NCI-H748 (cell line): ENCODE measurements around the gene ALDH1A2.
"Not testable (repeated sequence)": the region's sequence is repeated elsewhere in the genome, so short reads cannot be mapped to it uniquely, and the experiment has no call there.

ENCODE experiments used
- DNase-seq: peaks from one replicate; lab custom pipeline; 2025; ENCODE audit not compliant: unreplicated experiment; lab: John Stamatoyannopoulos, UW

The ALDH1A2 gene

GRCh38 chr15:58002338-58003126, 63.0 kb downstream of the ALDH1A2 start:
- DNase-seq: no peak

GRCh38 chr15:57999699-58000098, 65.8 kb downstream of the ALDH1A2 start:
- DNase-seq: not testable (repeated sequence)

GRCh38 chr15:57996561-57996960, 69.0 kb downstream of the ALDH1A2 start:
- no peak for DNase-seq

DNA sequence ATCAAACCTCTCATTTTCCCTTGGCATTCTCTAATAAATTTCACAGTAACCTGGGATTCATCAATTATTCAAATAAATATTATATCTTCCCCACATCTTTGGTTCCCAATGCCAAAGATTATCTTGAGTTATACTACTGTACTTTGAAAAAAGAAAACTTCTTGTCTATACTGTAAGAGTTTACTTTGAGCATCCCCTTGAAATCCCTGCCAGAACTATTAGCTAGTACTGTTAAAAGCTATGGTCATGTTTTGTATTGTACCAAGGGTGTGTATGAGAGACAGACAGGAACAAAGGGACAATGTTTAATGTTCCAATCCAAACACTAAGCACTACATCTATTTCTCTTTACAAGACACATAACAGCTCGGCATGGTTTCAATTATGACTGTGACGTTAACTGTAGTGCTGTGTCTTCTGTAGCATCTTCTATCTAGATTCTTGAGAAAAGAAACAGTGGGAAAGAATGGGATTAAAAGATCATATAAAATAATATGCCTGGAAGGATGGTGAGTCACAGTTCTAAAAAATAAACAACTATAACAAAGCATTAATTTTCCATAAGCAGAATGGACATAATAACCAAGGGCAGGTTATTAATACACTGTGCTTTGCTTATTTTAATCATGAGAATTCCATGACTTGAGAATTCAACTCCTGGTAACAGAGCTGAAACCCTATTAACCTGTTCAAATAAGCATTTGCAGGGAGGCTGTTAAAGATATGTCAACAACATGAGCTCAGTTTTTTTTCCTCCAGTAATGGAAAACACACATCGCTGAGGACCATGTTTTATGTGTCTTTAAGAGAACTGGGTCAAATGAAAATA, 71.1 kb downstream of the ALDH1A2 start:
- peak; percentile 43 for DNase-seq

DNA sequence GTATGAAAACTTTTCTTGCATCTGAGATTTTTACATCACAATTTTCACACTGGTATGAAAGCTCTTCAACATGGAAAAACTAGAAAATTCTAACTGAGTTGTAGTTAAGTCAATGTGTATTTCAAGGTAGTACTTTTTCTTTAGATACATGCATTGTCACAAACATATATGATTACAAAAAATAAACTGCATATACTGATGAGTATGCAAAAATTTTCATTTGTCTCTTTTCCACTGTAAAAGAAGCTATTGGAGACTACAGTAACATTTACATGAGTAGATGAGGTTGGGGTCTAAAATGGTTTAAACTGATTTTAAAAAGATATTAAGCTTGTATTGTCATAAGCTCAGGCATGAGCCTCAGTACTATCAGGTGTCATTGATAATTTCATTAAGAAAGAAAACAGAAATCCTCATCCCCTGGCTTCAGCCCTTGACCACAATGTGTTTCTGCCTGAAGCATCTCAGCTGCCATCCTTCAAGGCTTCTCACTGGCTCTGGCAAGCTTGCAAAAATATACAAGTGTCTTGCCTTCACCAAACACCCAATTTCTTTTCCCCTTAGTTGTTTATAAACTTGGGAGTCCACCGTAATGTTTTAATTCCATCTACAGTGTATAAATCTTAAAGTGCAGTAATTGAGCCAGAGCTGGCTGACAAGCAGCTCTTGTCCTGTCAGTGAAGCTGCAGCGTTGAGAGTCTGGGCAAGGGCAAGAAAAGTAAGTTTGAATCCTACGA, 71.9 kb downstream of the ALDH1A2 start:
- DNase-seq: no peak

- DNase-seq: no peak
Measured at GRCh38 chr15:57992761-57993355, 72.7 kb downstream of the ALDH1A2 start.

DNA sequence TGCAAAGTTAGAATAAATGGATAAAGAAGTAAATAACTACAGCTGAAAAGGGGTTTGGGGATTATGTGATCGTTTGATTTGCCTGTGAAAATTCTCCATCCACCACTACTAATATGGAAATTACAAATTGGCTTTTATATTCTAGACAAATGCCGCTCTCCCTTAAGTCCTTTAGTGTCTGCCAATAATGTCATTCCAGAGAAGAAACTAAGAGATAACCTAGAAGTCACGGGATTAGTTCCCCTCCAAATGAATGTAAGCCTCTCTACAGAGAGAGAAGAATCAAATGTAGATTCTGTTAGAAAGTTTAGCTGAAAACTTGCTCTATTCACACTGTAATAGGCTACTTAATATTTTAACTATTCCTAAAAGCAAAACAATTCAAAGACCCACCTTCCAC, 92.0 kb downstream of the ALDH1A2 start:
- no peak for DNase-seq

GRCh38 chr15:57972864-57973263, 92.6 kb downstream of the ALDH1A2 start:
- DNase-seq: peak; percentile 85

DNA sequence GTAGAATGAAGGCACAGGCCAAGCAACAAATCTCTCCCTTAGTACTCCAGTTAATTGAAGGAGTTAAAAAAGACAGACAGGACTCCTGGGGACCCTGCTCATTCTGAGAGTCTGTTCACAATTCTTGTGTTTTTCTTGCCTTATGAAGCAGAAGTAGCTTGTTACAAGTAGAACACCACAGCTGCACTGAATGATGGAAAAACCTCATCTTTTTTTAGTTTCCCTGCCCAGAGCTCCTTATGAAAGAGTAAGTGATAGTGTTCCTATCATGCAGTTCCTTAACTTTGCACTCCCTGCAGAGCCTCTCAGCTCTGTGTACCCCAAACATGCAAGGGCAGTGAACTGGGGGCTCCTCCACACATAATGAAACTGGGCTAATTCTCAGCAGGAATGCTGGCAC, 95.5 kb downstream of the ALDH1A2 start:
- DNase-seq: no peak

- DNase-seq: peak; percentile 4
Measured at GRCh38 chr15:57969355-57969754, 96.2 kb downstream of the ALDH1A2 start.

- no peak for DNase-seq
Measured at GRCh38 chr15:57962887-57963286, 102.6 kb downstream of the ALDH1A2 start.

- no peak for DNase-seq
Measured at GRCh38 chr15:57961919-57962318, 103.6 kb downstream of the ALDH1A2 start.

- DNase-seq: no peak
Measured at GRCh38 chr15:57957113-57957512, 108.4 kb downstream of the ALDH1A2 start.

GRCh38 chr15:57953874-57954273, 111.6 kb downstream of the ALDH1A2 start:
- no peak for DNase-seq

DNA sequence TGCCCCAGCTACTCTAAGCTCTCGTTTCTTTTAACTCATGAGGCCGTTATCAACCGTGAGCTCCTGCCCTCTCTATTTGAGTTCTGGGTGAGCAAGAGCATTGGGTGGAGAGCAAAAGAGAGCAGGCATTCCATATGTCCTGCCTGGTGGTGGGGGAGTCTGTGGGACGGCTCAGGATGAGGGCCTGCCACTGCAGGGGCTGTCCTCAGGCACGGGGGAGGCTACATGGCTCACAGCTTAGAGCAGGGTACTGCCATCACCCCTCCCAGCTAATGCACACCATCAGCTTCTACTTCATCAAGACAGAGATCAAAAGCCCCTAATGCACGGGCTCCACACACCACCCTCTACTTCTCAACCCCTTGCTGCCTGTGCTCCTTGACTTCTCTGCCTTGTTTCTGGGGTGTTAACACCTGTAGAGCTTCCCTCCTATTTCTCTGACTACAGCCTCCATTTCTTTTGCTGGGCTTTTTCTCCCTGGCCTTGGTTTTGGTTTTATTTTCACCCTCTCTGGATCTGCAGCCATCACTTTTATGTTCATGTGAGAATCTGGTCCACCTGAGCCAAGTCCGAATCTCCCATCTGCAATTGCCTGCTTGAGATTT, 114.1 kb downstream of the ALDH1A2 start:
- DNase-seq: no peak

DNA sequence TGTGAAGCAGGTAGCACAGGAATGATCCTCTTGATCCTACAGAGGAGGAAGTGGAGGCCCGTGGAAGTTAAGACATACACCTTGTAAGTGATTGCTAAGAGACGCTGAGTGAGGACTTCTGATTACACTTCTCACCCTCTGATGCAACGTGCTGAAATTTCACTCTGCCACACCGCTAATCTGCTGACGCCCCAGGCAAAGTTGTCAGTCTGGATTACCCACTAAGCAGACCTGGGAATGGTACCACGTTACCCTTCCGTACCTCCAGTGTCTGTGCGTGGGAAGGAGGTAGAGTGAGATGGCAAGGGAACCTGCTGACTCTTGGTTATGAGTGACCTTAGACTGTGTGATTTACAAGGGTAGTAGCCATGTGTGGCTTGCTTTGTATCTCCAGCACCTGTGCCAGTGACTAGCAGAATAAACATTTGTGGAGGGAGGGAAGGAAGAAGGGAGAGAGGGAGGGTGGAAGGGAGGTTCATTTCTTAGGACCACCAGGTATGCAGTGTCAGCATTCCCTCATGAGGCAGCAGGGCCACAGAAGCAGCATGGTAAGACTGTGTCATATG, 115.0 kb downstream of the ALDH1A2 start:
- DNase-seq: no peak

DNA sequence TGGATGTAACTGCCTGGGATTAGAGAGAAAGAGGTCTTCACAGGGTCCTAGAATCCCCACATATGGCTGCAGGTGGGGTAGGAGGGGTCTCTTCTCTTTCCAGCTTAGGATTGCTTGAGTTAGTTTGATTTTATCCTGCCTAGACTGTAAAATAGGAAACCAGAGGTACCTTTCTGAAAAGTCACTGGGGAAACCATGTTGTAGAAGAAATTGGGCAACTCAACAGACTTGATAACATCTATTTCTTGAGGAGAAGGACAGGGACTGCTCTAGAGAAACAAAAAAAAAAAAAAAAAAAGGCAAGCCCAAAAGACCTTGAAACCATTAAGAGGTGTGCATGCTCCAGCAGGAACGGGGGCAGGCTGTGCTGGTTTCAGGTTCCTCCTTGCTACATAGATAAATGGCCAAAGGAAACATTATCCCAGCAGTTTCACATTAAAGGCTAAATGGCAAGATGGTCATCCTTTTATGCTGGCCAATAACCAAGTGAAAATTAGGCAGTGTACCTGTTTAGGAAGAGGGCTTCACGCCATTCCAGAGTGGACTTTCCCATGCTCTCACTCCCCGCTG, 116.1 kb downstream of the ALDH1A2 start:
- no peak for DNase-seq

DNA sequence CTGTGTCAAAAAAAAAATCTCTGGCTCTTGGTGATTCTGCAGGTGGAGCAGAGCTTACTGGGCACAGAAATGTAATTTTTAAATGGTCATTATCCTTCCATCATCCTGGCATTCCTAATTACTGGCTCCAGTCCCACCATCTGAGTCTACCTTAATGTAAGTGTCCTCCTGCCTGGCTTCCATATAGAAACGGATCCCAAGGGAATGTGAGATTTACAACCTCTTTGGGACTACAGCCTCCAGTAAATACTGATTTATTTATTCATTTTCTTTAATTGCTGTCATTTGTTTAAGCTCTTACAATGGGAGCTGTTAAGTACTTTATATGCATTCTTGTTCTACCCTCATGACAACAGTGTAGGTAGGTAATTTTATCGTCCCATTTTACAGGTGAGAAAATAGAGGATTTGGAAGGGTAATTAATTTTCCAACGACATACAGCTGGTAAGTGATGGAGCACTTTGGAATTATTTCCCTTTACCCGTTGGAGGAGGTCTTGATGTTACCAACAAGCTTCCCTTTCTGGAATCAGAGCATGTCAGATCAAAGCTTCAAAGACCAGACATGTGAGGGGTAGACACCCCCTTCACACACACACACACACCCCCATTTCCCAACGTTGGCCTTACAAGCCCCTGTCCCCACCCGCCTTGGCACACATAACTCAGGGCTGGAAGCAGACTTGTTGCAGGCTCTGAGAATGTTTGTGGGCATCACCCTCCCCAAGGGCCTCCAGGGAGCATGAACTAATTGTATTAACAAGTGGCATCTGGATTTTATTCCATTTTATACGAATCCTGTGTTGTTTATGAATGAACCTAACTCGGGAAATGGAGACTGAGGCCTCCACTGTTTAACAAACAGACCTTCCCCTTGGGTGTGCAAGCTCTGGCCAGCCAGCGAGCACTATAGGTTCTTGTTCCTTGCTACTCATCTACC, 116.9 kb downstream of the ALDH1A2 start:
- DNase-seq: no peak

DNA sequence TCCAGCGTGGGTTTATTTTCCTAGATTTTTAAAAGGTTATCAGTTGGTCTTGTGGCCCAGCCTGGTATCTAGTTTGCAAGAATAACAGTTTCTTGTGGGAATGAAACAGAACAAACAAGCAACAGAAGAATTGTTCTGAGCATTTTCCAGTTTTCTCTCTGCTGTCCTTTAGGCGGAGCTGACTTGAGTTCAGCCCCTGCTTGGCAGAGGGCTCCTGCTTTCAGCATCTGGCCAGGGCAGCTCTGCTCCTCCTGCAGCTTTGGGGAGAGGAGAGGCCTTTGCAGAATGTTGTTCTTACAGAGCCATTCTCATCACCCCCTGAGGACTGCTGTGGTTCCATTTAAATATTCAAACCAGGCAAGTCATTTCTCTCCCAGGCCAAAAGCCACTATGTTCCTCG, 117.7 kb downstream of the ALDH1A2 start:
- DNase-seq: no peak
